HCT116 (cell line): ENCODE results near the gene DHRS2. TPM values are rescaled to one million over a fixed set of nuclear protein-coding genes. Genes with fewer than 3 reads are reported as not detected.

Experiments
- ATAC-seq: fragments of 200-7000 bp; cut with Tn5 transposase; 2 replicates; pipeline ENCODE4 v1.9.1; 2020; ENCODE audit warnings: mild to moderate bottlenecking, moderate library complexity
- BruUV-seq: library from RNA; stranded (reverse); fragments of 400-500 nt; replicated peaks from 2 replicates; lab custom pipeline; 2021; lab: Mats Ljungman, UMichigan
- CTCF ChIA-PET: fragments of 300-600 bp; sonication (Branson Sonifier 250); formaldehyde crosslinking; loops from one replicate; lab custom pipeline; 2021; ENCODE audit warnings: antibody characterized with exemption; lab: Charles Lee
- POLR2A ChIA-PET: fragments of 300-600, 350-600 bp; sonication (Branson Sonifier 250); formaldehyde crosslinking; loops from one replicate; lab custom pipeline; 2021; ENCODE audit warnings: antibody characterized with exemption; lab: Charles Lee
- RAD21 ChIA-PET, 2 experiments: fragments of 300-600 bp; sonication (Branson Sonifier 250); formaldehyde crosslinking; loops; one replicate each; lab custom pipeline; 2023; ENCODE audit warnings: low total read pairs in 2 of 2; ENCODE audit not compliant: uncharacterized antibody in 2 of 2, unreplicated experiment in 2 of 2, low non-redundant PET in 1 of 2; lab: Charles Lee
- DNase-seq: peaks from one replicate; pipeline ENCODE4 v3.0.0-alpha.2; 2010; ENCODE audit warnings: low read depth, low spot score
- H2AFZ ChIP-seq: fragments of 200-600 bp; shearing (Covaris generic), sonication (generic); 2 replicates; pipeline ENCODE4 v1.6.1; 2017; ENCODE audit warnings: low read depth, mixed run types, mixed read lengths, antibody characterized with exemption, low read length; ENCODE audit not compliant: poor library complexity, severe bottlenecking
- H3K27ac ChIP-seq: 2 replicates; pipeline ENCODE4 v1.5.1; 2012; ENCODE audit warnings: low read depth, low read length
- H3K27me3 ChIP-seq: fragments of 200-600 bp; sonication (generic); 2 replicates; pipeline ENCODE4 v1.6.1; 2016; ENCODE audit warnings: mixed run types, low read length, mixed read lengths; ENCODE audit not compliant: insufficient read depth
- H3K36me3 ChIP-seq, 2 experiments: fragments of 200-500 bp in 1 of 2; fragments of 200-600 bp in 1 of 2; sonication (Bioruptor generic) in 1 of 2; sonication (generic) in 1 of 2; 2 replicates each; pipeline versions ENCODE4 v1.5.1 to v1.6.1; 2014 to 2016; ENCODE audit warnings: low read length in 2 of 2, inconsistent platforms in 1 of 2, mixed read lengths in 1 of 2, mixed run types in 1 of 2; ENCODE audit not compliant: insufficient read depth in 2 of 2, control insufficient read depth in 1 of 2
- H3K4me1 ChIP-seq, 2 experiments: fragments of 200-600 bp in 1 of 2; sonication (generic) in 1 of 2; 2 replicates each; pipeline versions ENCODE4 v1.5.1 to v1.6.1; 2012 to 2017; ENCODE audit warnings: low read length in 2 of 2, inconsistent platforms in 1 of 2, mild to moderate bottlenecking in 1 of 2, mixed read lengths in 1 of 2, mixed run types in 1 of 2, moderate library complexity in 1 of 2; ENCODE audit not compliant: insufficient read depth in 2 of 2, control insufficient read depth in 1 of 2
- H3K4me2 ChIP-seq: fragments of 200-600 bp; sonication (generic); 2 replicates; pipeline ENCODE4 v1.6.1; 2017; ENCODE audit warnings: mixed run types, low read length, mixed read lengths
- H3K4me3 ChIP-seq, 2 experiments: fragments of 200-600 bp in 1 of 2; sonication (generic) in 1 of 2; replicated peaks in 1 of 2; 2 replicates each; pipeline ENCODE4 v1.5.1; 2011 to 2016; ENCODE audit warnings: low read length in 2 of 2, control low read depth in 1 of 2, low read depth in 1 of 2, mild to moderate bottlenecking in 1 of 2, mixed read lengths in 1 of 2, mixed run types in 1 of 2
- H3K79me2 ChIP-seq: fragments of 200-600 bp; sonication (generic); 2 replicates; pipeline ENCODE4 v1.6.1; 2017; ENCODE audit warnings: mild to moderate bottlenecking, mixed run types, low read length, moderate library complexity, mixed read lengths; ENCODE audit not compliant: insufficient read depth
- H3K9ac ChIP-seq: fragments of 200-600 bp; sonication (generic); 2 replicates; pipeline ENCODE4 v1.6.1; 2016; ENCODE audit warnings: low read length, mixed read lengths
- H3K9me2 ChIP-seq: fragments of 200-600 bp; sonication (generic), shearing (Covaris generic); 2 replicates; pipeline ENCODE4 v1.6.1; 2017; ENCODE audit warnings: mixed run types, mild to moderate bottlenecking, moderate library complexity; ENCODE audit not compliant: insufficient read depth
- H3K9me3 ChIP-seq, 2 experiments: fragments of 200-500 bp in 1 of 2; fragments of 200-600 bp in 1 of 2; sonication (Bioruptor generic) in 1 of 2; sonication (generic) in 1 of 2; 2 replicates each; pipeline ENCODE4 v1.6.1; 2014 to 2017; ENCODE audit warnings: low read length in 2 of 2, mixed read lengths in 2 of 2, inconsistent platforms in 1 of 2, low read depth in 1 of 2, mild to moderate bottlenecking in 1 of 2, mixed run types in 1 of 2, moderate library complexity in 1 of 2; ENCODE audit not compliant: control insufficient read depth in 1 of 2, insufficient read depth in 1 of 2
- H4K20me1 ChIP-seq: fragments of 200-600 bp; sonication (generic), shearing (Covaris generic); 2 replicates; pipeline ENCODE4 v1.6.1; 2017; ENCODE audit warnings: mixed run types, mild to moderate bottlenecking, moderate library complexity; ENCODE audit not compliant: insufficient read depth
- CEBPB ChIP-seq: IDR thresholded peaks from 2 replicates; pipeline ENCODE4 v1.6.1; 2012; ENCODE audit warnings: low read depth
- POLR2AphosphoS5 ChIP-seq: IDR thresholded peaks from 2 replicates; pipeline ENCODE4 v1.6.1; 2011; ENCODE audit warnings: mild to moderate bottlenecking, low read depth, low read length, moderate library complexity
- RAD21 ChIP-seq: IDR thresholded peaks from 2 replicates; pipeline ENCODE4 v1.6.1; 2012; ENCODE audit warnings: low read depth, mild to moderate bottlenecking
- SIN3A ChIP-seq: IDR thresholded peaks from 2 replicates; pipeline ENCODE4 v1.6.1; 2012; ENCODE audit warnings: low read depth
- SP1 ChIP-seq: IDR thresholded peaks from 2 replicates; pipeline ENCODE4 v1.6.1; 2012; ENCODE audit warnings: low read depth
- ZNF274 ChIP-seq: fragments of 200-500 bp; sonication (Bioruptor generic); IDR thresholded peaks from 2 replicates; pipeline ENCODE4 v1.6.1; 2014; ENCODE audit warnings: mild to moderate bottlenecking, low read depth, low read length, inconsistent platforms
- intact Hi-C: fragments of 100-400 bp; cut with micrococcal nuclease; formaldehyde crosslinking; loops from 2 replicates; pipeline ENCODE4 v1.10.0; 2022
- total RNA-seq: library from RNA; stranded (reverse); gene quantifications from one replicate; pipeline ENCODE4 v1.2.1, GENCODE V29; 2021; ENCODE audit not compliant: unreplicated experiment
- TF ChIP-seq, protein P1 (sequence below): IDR thresholded peaks from 2 replicates; pipeline ENCODE4 v1.6.1; 2012
- TF ChIP-seq, protein P2 (sequence below): IDR thresholded peaks from 2 replicates; pipeline ENCODE4 v1.6.1; 2011; ENCODE audit warnings: mild to moderate bottlenecking, low read length, moderate library complexity; ENCODE audit not compliant: insufficient replicate concordance; ENCODE audit errors: extremely low read depth

The DHRS2 gene
- total RNA-seq, 1 experiment from 2014 or later = 10.0 TPM

- DNase-seq (no peak), ATAC-seq (peak; percentile 87)
- no peaks in the 10 kb centered on the region for H3K9me3 ChIP-seq
- H2AFZ ChIP-seq = no peak overlapping the region
- ChIA-PET CTCF (interaction anchor here (0.7 to 1.3 kb wide), 2 partner anchors 15 to 58 kb away, joined by 3 to 4 read pairs; no protein-coding TSS in a partner anchor), POLR2A (no interaction called here), RAD21 (no interaction called here)
- BruUV-seq = no TSS peak
- no peaks in the 10 kb centered on the region for H3K79me2 ChIP-seq
- H3K9ac ChIP-seq = no peak overlapping the region
- no peaks in the 10 kb centered on the region for H3K36me3 ChIP-seq
- peaks cover 4 to 15% of the 10 kb centered on the region in 2 experiments; a peak in 3 of 4 replicates for H3K4me1 ChIP-seq
- H3K4me3 ChIP-seq = no peak overlapping the region
- no peaks in the 10 kb centered on the region for H3K27me3 ChIP-seq
- intact Hi-C loops = no loop called here
- no peak overlapping the region for H3K27ac ChIP-seq
- no peaks in the 10 kb centered on the region for H4K20me1 ChIP-seq
- peak overlapping the region; percentile 30 for H3K4me2 ChIP-seq
- no peaks in the 10 kb centered on the region for H3K9me2 ChIP-seq
- TF ChIP-seq RAD21 (no peak), ZNF274 (no peak), CEBPB (no peak), POLR2AphosphoS5 (no peak), SIN3A (no peak), SP1 (no peak)
- TF ChIP-seq, protein P1, sequence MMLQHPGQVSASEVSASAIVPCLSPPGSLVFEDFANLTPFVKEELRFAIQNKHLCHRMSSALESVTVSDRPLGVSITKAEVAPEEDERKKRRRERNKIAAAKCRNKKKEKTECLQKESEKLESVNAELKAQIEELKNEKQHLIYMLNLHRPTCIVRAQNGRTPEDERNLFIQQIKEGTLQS = no peak
- TF ChIP-seq, protein P2, sequence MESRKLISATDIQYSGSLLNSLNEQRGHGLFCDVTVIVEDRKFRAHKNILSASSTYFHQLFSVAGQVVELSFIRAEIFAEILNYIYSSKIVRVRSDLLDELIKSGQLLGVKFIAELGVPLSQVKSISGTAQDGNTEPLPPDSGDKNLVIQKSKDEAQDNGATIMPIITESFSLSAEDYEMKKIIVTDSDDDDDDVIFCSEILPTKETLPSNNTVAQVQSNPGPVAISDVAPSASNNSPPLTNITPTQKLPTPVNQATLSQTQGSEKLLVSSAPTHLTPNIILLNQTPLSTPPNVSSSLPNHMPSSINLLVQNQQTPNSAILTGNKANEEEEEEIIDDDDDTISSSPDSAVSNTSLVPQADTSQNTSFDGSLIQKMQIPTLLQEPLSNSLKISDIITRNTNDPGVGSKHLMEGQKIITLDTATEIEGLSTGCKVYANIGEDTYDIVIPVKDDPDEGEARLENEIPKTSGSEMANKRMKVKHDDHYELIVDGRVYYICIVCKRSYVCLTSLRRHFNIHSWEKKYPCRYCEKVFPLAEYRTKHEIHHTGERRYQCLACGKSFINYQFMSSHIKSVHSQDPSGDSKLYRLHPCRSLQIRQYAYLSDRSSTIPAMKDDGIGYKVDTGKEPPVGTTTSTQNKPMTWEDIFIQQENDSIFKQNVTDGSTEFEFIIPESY = no peak
These were observed 10.7 kb downstream of the DHRS2 start for GRCh38 chr14:23646648-23647549.
